Lower lobe of right lung (tissue), 2 donors: ENCODE results near the gene MATN4. TPM values are rescaled to one million over a fixed set of nuclear protein-coding genes. Genes with fewer than 3 reads are reported as not detected.

Source experiments
- ATAC-seq, 2 donors: fragments of 200-7000 bp; cut with Tn5 transposase; one replicate each; pipeline ENCODE4 v1.9.1; 2020 to 2022; ENCODE audit warnings: mild to moderate bottlenecking in 2 of 2, moderate library complexity in 2 of 2
- DNase-seq: peaks from one replicate; pipeline ENCODE4 v3.0.0-alpha.2; 2020
- H3K27ac ChIP-seq: fragments of 200-600 bp; one replicate; pipeline ENCODE4 v1.8.0; 2022
- H3K27me3 ChIP-seq: fragments of 200-600 bp; one replicate; pipeline ENCODE4 v1.8.0; 2022; ENCODE audit warnings: low read depth
- H3K36me3 ChIP-seq: fragments of 200-600 bp; one replicate; pipeline ENCODE4 v1.8.0; 2022; ENCODE audit warnings: mild to moderate bottlenecking
- H3K4me1 ChIP-seq: fragments of 200-600 bp; one replicate; pipeline ENCODE4 v1.8.0; 2022
- H3K4me3 ChIP-seq: fragments of 200-600 bp; one replicate; pipeline ENCODE4 v1.8.0; 2022; ENCODE audit warnings: mild to moderate bottlenecking
- H3K9me3 ChIP-seq: fragments of 200-600 bp; one replicate; pipeline ENCODE4 v1.8.0; 2022
- intact Hi-C: fragments of 100-400 bp; cut with DNase I; formaldehyde crosslinking; loops from one replicate; pipeline ENCODE4 v1.11.0; 2022
- total RNA-seq: library from RNA; stranded (reverse); fragmentation: NEBNext Ultra II Directional; extraction: Animal tissue kit (Norgen Biotek cat#: 25700); gene quantifications from one replicate; pipeline ENCODE4 v1.2.1, GENCODE V29; 2021
- TF ChIP-seq, protein P1 (sequence below): fragments of 200-600 bp; IDR thresholded peaks from one replicate; pipeline ENCODE4 v1.8.0; 2022; ENCODE audit warnings: antibody characterized with exemption, mild to moderate bottlenecking
- donor health status: DM: no; HTN: yes; CAD: no; lungs with severe emphysema.

Gene MATN4
- total RNA-seq, 1 donor from 2014 or later: not detected

DNA sequence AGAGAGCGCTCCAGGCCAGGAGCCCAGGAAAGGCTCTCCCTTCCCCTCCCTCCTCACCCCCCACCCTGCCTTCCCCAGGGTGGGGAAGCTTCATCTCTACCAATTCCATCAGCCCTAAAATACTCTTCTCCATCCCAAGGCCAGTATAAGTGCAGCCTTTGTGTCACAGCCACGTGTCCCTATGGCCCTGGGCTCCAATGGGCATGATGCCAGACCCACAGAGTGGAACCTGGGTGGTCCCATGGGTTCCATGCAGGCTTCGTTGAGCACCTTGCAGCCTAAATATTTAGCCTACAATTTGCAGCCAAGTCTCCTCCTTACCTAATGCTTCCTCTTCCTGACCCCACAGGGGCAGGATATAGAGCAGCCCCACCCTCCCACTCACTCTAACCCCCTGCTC, 976 bp upstream of the MATN4 start:
- DNase-seq (no peak), ATAC-seq (no peak)

DNA sequence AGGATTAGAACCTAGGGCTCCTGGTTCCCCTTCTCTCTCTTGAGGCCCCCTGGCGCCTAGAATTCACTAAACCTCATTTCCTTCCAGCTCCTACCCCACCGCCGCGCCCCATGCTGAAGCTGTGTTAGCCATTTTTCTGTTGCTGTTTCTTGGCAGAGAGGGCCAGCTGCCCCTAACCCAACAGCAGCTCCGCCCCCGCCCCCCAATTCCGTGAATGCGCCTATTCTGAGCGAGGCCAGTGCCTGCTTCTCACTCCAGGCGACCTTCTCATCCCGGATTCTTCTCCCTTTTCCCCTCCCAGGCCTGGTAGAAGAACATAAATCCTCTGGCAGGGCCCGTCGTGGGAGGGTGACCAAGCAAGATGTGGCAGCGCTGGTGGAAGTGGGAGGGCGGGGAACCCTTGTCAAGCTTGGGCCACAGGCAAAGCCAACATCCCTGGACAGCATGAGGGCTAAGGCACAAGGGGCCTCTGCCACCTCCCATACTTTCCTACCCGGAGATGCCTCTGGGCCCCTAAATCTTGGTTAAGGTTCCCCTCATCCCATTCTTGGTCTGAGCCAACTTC, 941 bp downstream of the MATN4 start:
- ATAC-seq: no peak
- no peaks in the 10 kb centered on the region for H3K9me3 ChIP-seq
- TF ChIP-seq, protein P1, sequence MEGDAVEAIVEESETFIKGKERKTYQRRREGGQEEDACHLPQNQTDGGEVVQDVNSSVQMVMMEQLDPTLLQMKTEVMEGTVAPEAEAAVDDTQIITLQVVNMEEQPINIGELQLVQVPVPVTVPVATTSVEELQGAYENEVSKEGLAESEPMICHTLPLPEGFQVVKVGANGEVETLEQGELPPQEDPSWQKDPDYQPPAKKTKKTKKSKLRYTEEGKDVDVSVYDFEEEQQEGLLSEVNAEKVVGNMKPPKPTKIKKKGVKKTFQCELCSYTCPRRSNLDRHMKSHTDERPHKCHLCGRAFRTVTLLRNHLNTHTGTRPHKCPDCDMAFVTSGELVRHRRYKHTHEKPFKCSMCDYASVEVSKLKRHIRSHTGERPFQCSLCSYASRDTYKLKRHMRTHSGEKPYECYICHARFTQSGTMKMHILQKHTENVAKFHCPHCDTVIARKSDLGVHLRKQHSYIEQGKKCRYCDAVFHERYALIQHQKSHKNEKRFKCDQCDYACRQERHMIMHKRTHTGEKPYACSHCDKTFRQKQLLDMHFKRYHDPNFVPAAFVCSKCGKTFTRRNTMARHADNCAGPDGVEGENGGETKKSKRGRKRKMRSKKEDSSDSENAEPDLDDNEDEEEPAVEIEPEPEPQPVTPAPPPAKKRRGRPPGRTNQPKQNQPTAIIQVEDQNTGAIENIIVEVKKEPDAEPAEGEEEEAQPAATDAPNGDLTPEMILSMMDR: no peak
- H3K36me3 ChIP-seq: no peaks in the 10 kb centered on the region
- intact Hi-C loops: no loop called here
- DNase-seq: no peak
- no peaks in the 10 kb centered on the region for H3K4me1 ChIP-seq
- H3K4me3 ChIP-seq: no peak overlapping the region
- H3K27ac ChIP-seq: no peak overlapping the region
- H3K27me3 ChIP-seq: peaks cover 62% of the 10 kb centered on the region

More for the DNA sequence above, 976 bp upstream of the MATN4 start:
- no peak overlapping the region for H3K4me3 ChIP-seq
- H3K27me3 ChIP-seq: peaks cover 68% of the 10 kb centered on the region
- H3K36me3 ChIP-seq: no peaks in the 10 kb centered on the region
- TF ChIP-seq, protein P1: no peak
- no peaks in the 10 kb centered on the region for H3K4me1 ChIP-seq
- no peaks in the 10 kb centered on the region for H3K9me3 ChIP-seq
- intact Hi-C loops: no loop called here
- no peak overlapping the region for H3K27ac ChIP-seq

DNA sequence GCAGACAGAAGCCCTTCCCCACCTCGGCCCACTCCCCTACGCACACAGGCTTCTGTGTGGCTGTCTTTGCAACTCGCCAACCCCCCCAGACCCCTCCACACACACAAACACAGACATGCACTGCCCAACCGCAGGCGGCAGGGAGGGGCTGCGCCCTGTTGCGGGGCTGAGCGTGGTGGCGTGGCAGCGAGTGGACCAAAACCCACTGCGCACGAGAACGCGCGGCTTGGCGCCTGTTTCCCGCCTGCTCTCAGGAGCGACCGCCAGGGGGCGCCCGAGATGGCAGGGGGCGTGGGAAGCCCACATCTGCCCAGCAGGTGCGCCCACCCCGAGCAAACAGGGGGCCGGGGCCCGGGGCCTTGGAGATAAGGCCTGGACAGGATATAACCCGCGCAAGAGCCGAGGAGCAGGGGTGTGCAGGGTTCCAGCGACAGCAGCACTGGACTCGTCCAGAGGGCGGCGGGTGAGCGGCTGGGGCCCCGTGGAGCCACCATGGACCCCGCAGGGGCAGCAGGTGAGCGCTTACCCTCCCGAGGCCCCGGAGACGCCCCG, 1.6 kb downstream of the MATN4 start, which contains the start of gene RBPJL:
Gene RBPJL, plus strand, starts transcription at position 410 of the 552 bp plus-strand sequence. Its CDS starts 83 bp downstream, at position 493.
- Histone ChIP-seq H3K27ac (no peak within 1 kb of the TSS), H3K9me3 (no peaks in the 10 kb centered on the region), H3K36me3 (no peaks in the 10 kb centered on the region), H3K4me1 (no peaks in the 10 kb centered on the region), H3K27me3 (peaks cover 56% of the 10 kb centered on the region), H3K4me3 (no peak within 1 kb of the TSS)
- ATAC-seq: peak in 1 of 2 donors; percentile 51
- TF ChIP-seq, protein P1: peak; percentile 86
- DNase-seq: no peak
- intact Hi-C loops: no loop called here

DNA sequence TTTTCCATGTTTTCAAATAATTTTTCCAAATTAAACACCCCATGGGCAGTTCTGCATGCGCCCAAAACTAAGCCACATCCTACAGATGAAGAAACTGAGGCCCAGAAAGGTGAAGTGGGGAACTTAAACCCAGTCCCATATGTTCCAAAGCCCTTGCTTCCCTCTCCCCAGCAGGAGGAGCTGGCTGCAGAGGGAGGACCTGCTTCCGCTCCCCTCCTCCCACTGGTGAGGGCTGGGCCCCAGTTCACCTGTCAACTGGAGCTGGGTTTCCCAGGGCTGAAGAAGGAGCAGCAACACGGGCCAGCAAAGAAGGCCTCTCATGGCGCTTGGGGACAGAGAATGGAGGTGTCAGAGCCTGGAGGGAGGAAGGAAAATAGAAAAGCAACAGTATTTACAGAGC, 2.8 kb downstream of the MATN4 start:
- no peaks in the 10 kb centered on the region for H3K36me3 ChIP-seq
- H3K27ac ChIP-seq: no peak overlapping the region
- peaks cover 45% of the 10 kb centered on the region for H3K27me3 ChIP-seq
- H3K9me3 ChIP-seq: no peaks in the 10 kb centered on the region
- no peak for DNase-seq
- no peak overlapping the region for H3K4me3 ChIP-seq
- ATAC-seq: no peak
- TF ChIP-seq, protein P1: no peak
- intact Hi-C loops: no loop called here
- no peaks in the 10 kb centered on the region for H3K4me1 ChIP-seq

DNA sequence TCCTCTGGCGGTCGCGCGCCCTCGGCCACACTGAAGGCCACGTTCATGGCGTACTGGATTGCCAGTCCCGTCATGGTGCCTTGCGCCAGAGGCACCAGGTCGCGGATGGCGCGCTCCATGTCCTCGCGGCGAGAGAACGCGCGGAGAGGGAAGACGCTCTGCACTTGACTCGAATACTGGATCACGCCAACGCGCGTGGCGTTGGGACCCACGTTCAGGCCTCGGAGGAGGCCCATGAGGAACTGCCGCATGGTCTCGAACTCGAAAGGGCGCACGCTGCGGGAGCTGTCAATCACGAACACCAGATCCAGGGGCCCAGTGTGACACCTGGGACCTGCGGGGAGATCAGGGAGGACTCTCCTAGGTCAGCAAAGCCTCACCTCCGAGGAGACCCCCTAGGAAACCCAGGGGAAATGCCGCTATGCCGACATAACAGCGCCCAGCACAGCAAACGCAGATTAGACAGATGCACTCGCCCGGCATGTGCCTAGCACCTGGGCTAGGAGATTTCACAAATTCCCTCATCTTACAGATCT, 3.6 kb downstream of the MATN4 start:
- DNase-seq (no peak), ATAC-seq (no peak)
- TF ChIP-seq, protein P1: no peak
- H3K27ac ChIP-seq: no peak overlapping the region
- H3K9me3 ChIP-seq: no peaks in the 10 kb centered on the region
- no peak overlapping the region for H3K4me3 ChIP-seq
- H3K4me1 ChIP-seq: no peaks in the 10 kb centered on the region
- H3K36me3 ChIP-seq: no peaks in the 10 kb centered on the region
- peaks cover 43% of the 10 kb centered on the region for H3K27me3 ChIP-seq
- intact Hi-C loops: no loop called here
